Left lobe of liver (tissue), 2 donors: ENCODE data around the gene RALA. TPM values are rescaled to one million over a fixed set of nuclear protein-coding genes. Genes with fewer than 3 reads are reported as not detected.

Source experiments
- ATAC-seq: fragments of 200-7000 bp; cut with Tn5 transposase; one replicate; pipeline ENCODE4 v1.9.1; 2020; ENCODE audit warnings: mild to moderate bottlenecking, moderate library complexity
- DNase-seq: peaks from one replicate; pipeline ENCODE4 v3.0.0-alpha.2; 2020; ENCODE audit warnings: low spot score
- total RNA-seq: library from RNA; stranded (reverse); gene quantifications from one replicate; pipeline ENCODE4 v1.2.1, GENCODE V29; 2021
- donor health status: DM: no; HTN: no; CAD: no; lungs with moderate emphysema.
- donor health status: DM: no; HTN: yes; CAD: no.

RALA gene
- total RNA-seq, 1 donor from 2014 or later, result 7.8 TPM

- ATAC-seq, result no peak
- DNase-seq, result no peak
These were observed 134.2 kb downstream of the RALA start for GRCh38 chr7:39757604-39758003.

Other genes starting within 250 kb of the RALA start
- 6.4 TPM for gene YAE1, start 57.2 kb upstream of the RALA start, total RNA-seq